Progenitor cell of endocrine pancreas (in vitro differentiated cells): Measurements from ENCODE around the gene RGS5. TPM values are rescaled to one million over a fixed set of nuclear protein-coding genes. Genes with fewer than 3 reads are reported as not detected.
"Not testable (repeated sequence)": the region's sequence is repeated elsewhere in the genome, so short reads cannot be mapped to it uniquely, and the experiment has no call there.

Experiments used
- DNase-seq: peaks from one replicate; pipeline ENCODE4 v3.0.0; 2021; ENCODE audit warnings: low spot score; ENCODE audit not compliant: unreplicated experiment
- H3K27ac Mint-ChIP-seq: 2 replicates; pipeline ENCODE4 v1.8.0; 2021; ENCODE audit warnings: mild to moderate bottlenecking, moderate library complexity, mixed read lengths
- H3K27me3 Mint-ChIP-seq: 2 replicates; pipeline ENCODE4 v1.8.0; 2021; ENCODE audit warnings: mixed read lengths
- H3K36me3 Mint-ChIP-seq: 2 replicates; pipeline ENCODE4 v1.8.0; 2022; ENCODE audit warnings: mixed read lengths; ENCODE audit not compliant: insufficient read depth
- H3K4me1 Mint-ChIP-seq: 2 replicates; pipeline ENCODE4 v1.8.0; 2021; ENCODE audit warnings: low read depth, mixed read lengths
- H3K4me3 Mint-ChIP-seq: 2 replicates; pipeline ENCODE4 v1.8.0; 2021; ENCODE audit warnings: low read depth, mild to moderate bottlenecking, moderate library complexity, mixed read lengths
- H3K9me3 Mint-ChIP-seq: 2 replicates; pipeline ENCODE4 v1.8.0; 2021; ENCODE audit warnings: low read depth, mixed read lengths
- CTCF ChIP-seq: fragments of 200-600 bp; sonication (generic); IDR thresholded peaks from one replicate; pipeline ENCODE4 v1.5.0; 2021; ENCODE audit warnings: antibody characterized with exemption, mild to moderate bottlenecking; ENCODE audit not compliant: unreplicated experiment
- total RNA-seq: library from RNA; stranded (reverse); gene quantifications from 2 replicates; pipeline ENCODE4 v1.2.1, GENCODE V29; 2021

The RGS5 gene
- total RNA-seq, 1 donor from 2014 or later, result 2.9 TPM

- Mint-ChIP-seq H3K4me1 (peaks cover 8% of the 10 kb centered on the region), H3K27ac (no peak overlapping the region), H3K27me3 (no peaks in the 10 kb centered on the region), H3K36me3 (no peaks in the 10 kb centered on the region), H3K4me3 (no peak overlapping the region), H3K9me3 (no peaks in the 10 kb centered on the region)
- DNase-seq, result no peak
- no peak for TF ChIP-seq CTCF
Measured at GRCh38 chr1:163231385-163231784, 28.7 kb upstream of the RGS5 start.

GRCh38 chr1:163230827-163231226 is 28.1 kb upstream of the RGS5 start:
- no peak overlapping the region for H3K27ac Mint-ChIP-seq
- no peak overlapping the region for H3K4me3 Mint-ChIP-seq
- no peak for TF ChIP-seq CTCF
- no peaks in the 10 kb centered on the region for H3K27me3 Mint-ChIP-seq
- H3K36me3 Mint-ChIP-seq, result no peaks in the 10 kb centered on the region
- DNase-seq, result no peak
- no peaks in the 10 kb centered on the region for H3K9me3 Mint-ChIP-seq
- H3K4me1 Mint-ChIP-seq, result peaks cover 8% of the 10 kb centered on the region

GRCh38 chr1:163228271-163228670 is 25.6 kb upstream of the RGS5 start:
- DNase-seq, H3K4me3 Mint-ChIP-seq, H3K4me1 Mint-ChIP-seq, H3K36me3 Mint-ChIP-seq, H3K27me3 Mint-ChIP-seq, H3K9me3 Mint-ChIP-seq, H3K27ac Mint-ChIP-seq: not testable (repeated sequence)

- peaks cover 8% of the 10 kb centered on the region for H3K4me1 Mint-ChIP-seq
- H3K36me3 Mint-ChIP-seq, result no peaks in the 10 kb centered on the region
- no peak overlapping the region for H3K4me3 Mint-ChIP-seq
- no peak overlapping the region for H3K27ac Mint-ChIP-seq
- no peaks in the 10 kb centered on the region for H3K27me3 Mint-ChIP-seq
- H3K9me3 Mint-ChIP-seq, result no peaks in the 10 kb centered on the region
- TF ChIP-seq CTCF, result no peak
- DNase-seq, result no peak
Measured at GRCh38 chr1:163227126-163227525, 24.4 kb upstream of the RGS5 start.

- Mint-ChIP-seq H3K4me3 (no peak overlapping the region), H3K9me3 (peaks cover 12% of the 10 kb centered on the region)
- TF ChIP-seq CTCF, result no peak
Measured at GRCh38 chr1:163213626-163214025, 10.9 kb upstream of the RGS5 start.

GRCh38 chr1:163211667-163212066 is 9.0 kb upstream of the RGS5 start:
- Mint-ChIP-seq H3K27me3 (peaks cover 14% of the 10 kb centered on the region), H3K27ac (no peak overlapping the region), H3K36me3 (no peaks in the 10 kb centered on the region), H3K4me3 (no peak overlapping the region), H3K4me1 (peaks cover 6% of the 10 kb centered on the region), H3K9me3 (peaks cover 12% of the 10 kb centered on the region)
- no peak for TF ChIP-seq CTCF
- no peak for DNase-seq

More at GRCh38 chr1:163213626-163214025, 10.9 kb upstream of the RGS5 start:
- peaks cover 6% of the 10 kb centered on the region for H3K4me1 Mint-ChIP-seq
- no peaks in the 10 kb centered on the region for H3K36me3 Mint-ChIP-seq
- H3K27ac Mint-ChIP-seq, result no peak overlapping the region
- no peak for DNase-seq
- peaks cover 14% of the 10 kb centered on the region for H3K27me3 Mint-ChIP-seq
